Glutamatergic neuron (in vitro differentiated cells): Measurements from ENCODE around the gene NPNT. TPM values are rescaled to one million over a fixed set of nuclear protein-coding genes. Genes with fewer than 3 reads are reported as not detected.

ENCODE experiments used
- DNase-seq: peaks from one replicate; pipeline ENCODE4 v3.0.0; 2022
- H3K27ac Mint-ChIP-seq: one replicate; pipeline ENCODE4 v1.8.0; 2020; ENCODE audit warnings: mild to moderate bottlenecking, mixed read lengths, inconsistent platforms; ENCODE audit not compliant: unreplicated experiment
- H3K27me3 Mint-ChIP-seq: one replicate; pipeline ENCODE4 v1.8.0; 2020; ENCODE audit warnings: mild to moderate bottlenecking, moderate library complexity, mixed read lengths, inconsistent platforms; ENCODE audit not compliant: unreplicated experiment
- H3K36me3 Mint-ChIP-seq: one replicate; pipeline ENCODE4 v1.8.0; 2020; ENCODE audit warnings: mild to moderate bottlenecking, mixed read lengths, inconsistent platforms; ENCODE audit not compliant: unreplicated experiment
- H3K4me1 Mint-ChIP-seq: one replicate; pipeline ENCODE4 v1.8.0; 2020; ENCODE audit warnings: mild to moderate bottlenecking, low read depth, mixed read lengths, inconsistent platforms; ENCODE audit not compliant: unreplicated experiment
- H3K4me3 Mint-ChIP-seq: one replicate; pipeline ENCODE4 v1.8.0; 2020; ENCODE audit warnings: mild to moderate bottlenecking, mixed read lengths, inconsistent platforms; ENCODE audit not compliant: unreplicated experiment
- H3K9me3 Mint-ChIP-seq: one replicate; pipeline ENCODE4 v1.8.0; 2020; ENCODE audit warnings: mild to moderate bottlenecking, moderate library complexity, mixed read lengths, inconsistent platforms; ENCODE audit not compliant: unreplicated experiment
- total RNA-seq: library from RNA; stranded (reverse); fragmentation: NEBNext Ultra II Directional; extraction: Animal tissue kit (Norgen Biotek cat#: 25700); gene quantifications from one replicate; pipeline ENCODE4 v1.2.1, GENCODE V29; 2021; ENCODE audit not compliant: unreplicated experiment
- TF ChIP-seq, protein P1 (sequence below): fragments of 200-600 bp; sonication (generic); IDR thresholded peaks from one replicate; pipeline ENCODE4 v1.5.0; 2021; ENCODE audit not compliant: partially characterized antibody, unreplicated experiment

Gene NPNT
- total RNA-seq, 1 donor from 2014 or later: not detected

DNA sequence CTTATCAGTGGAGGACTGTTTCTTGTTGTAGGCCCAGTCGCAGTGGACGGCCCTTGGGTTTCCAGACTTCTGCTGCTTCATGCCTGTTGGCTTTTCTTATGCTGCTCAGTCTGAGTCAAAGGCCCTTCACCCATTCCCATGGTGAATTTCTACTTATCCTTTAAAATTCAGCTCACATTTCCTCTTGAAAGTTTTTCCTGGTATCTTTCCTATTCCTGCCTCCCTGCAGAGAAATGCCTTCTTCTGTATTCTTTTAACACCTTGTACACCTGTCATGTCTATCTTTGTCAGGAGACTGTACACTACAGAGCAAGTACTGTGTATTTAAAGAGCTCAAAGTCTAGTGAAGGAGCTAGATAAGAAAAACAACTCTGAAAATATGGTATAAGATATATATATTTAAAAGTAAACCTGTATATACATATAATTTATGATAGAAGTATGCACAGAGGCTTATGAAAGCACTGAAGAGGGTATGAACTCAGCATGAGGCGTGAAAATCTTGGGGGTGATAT lies 22.0 kb downstream of the NPNT start:
- TF ChIP-seq, protein P1, sequence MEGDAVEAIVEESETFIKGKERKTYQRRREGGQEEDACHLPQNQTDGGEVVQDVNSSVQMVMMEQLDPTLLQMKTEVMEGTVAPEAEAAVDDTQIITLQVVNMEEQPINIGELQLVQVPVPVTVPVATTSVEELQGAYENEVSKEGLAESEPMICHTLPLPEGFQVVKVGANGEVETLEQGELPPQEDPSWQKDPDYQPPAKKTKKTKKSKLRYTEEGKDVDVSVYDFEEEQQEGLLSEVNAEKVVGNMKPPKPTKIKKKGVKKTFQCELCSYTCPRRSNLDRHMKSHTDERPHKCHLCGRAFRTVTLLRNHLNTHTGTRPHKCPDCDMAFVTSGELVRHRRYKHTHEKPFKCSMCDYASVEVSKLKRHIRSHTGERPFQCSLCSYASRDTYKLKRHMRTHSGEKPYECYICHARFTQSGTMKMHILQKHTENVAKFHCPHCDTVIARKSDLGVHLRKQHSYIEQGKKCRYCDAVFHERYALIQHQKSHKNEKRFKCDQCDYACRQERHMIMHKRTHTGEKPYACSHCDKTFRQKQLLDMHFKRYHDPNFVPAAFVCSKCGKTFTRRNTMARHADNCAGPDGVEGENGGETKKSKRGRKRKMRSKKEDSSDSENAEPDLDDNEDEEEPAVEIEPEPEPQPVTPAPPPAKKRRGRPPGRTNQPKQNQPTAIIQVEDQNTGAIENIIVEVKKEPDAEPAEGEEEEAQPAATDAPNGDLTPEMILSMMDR: no peak
- Mint-ChIP-seq H3K4me1 (peaks cover 8% of the 10 kb centered on the region), H3K36me3 (no peaks in the 10 kb centered on the region), H3K4me3 (no peak overlapping the region), H3K27ac (no peak overlapping the region), H3K27me3 (no peaks in the 10 kb centered on the region), H3K9me3 (no peaks in the 10 kb centered on the region)
- DNase-seq: no peak

DNA sequence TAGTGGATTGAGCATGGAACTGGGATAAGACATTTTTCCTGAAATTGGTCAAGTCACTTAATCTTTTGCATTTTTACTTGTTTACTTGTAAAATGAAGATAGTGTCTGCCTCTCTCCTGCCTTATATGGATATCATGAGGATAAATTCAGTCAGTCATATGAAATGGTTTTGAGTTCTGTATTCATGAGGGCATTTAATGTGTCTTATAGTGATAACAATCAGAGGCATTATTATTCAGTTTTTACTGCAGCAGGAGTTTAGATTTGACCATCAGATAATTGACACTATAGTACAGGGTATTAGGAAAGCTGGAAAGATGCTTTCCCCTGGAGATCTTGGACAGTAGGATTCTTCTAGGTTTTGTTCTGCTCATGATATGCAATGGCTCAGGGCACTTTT lies 26.0 kb downstream of the NPNT start:
- H3K4me1 Mint-ChIP-seq: peaks cover 7% of the 10 kb centered on the region
- H3K36me3 Mint-ChIP-seq: no peaks in the 10 kb centered on the region
- TF ChIP-seq, protein P1: no peak
- H3K27me3 Mint-ChIP-seq: no peaks in the 10 kb centered on the region
- H3K9me3 Mint-ChIP-seq: no peaks in the 10 kb centered on the region
- no peak overlapping the region for H3K27ac Mint-ChIP-seq
- DNase-seq: no peak
- H3K4me3 Mint-ChIP-seq: no peak overlapping the region

DNA sequence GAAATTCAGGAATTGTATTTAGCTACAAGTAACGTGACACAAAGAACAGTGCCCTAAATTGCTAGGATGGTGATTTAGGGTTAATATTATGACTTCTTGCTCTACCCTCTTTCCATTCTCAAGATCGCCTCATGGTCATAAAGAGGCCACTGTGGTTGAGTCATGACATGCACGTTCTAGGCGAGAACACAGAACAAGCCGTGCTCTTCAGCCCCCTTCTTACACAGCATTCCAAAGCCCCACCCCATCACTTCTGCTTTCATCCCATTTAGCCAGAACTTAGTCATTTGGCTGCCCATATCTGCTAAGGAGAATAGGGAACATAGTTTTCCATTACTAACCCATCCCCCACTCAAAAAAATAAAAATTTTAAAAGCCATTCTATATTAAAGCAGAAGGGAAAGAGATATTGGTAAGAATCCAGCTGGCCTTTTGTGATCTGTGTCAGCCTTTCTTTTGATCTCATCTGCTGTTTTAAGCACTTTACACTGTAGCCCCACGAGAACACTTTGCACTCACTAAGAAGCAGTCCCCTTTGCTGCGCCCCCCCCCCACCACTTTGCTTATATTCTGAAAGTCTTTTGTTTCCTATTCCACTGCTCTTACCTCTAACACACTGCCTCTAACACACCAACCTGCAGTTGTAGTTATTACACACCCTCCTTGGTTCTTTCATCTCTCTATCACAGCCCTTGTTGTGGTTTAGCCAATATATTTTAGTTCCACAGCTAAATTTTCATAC lies 28.4 kb downstream of the NPNT start:
- TF ChIP-seq, protein P1: no peak
- Mint-ChIP-seq H3K4me1 (peaks cover 7% of the 10 kb centered on the region), H3K36me3 (no peaks in the 10 kb centered on the region), H3K27ac (peak overlapping the region; percentile 86), H3K4me3 (peak overlapping the region; percentile 55), H3K9me3 (no peaks in the 10 kb centered on the region), H3K27me3 (no peaks in the 10 kb centered on the region)
- DNase-seq: peak; percentile 31

DNA sequence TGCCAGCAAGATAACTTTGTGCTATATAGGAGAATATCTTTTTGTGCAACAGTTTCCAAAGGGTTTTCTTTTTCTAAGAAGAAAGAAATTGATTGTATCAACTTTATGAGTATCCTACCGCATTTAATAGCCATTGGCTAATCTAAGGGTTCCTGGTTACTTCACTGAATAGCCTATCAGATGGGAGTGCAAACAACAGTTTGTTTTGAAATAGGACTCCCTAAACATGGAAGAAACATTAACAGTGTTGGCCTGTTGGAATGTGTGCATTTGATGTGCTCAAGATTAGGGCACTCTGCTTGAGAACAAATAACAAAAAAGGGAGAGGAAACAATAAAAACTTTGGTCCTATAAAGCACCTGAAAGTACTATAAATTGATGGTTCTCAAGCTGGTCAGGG lies 29.1 kb downstream of the NPNT start:
- peaks cover 7% of the 10 kb centered on the region for H3K4me1 Mint-ChIP-seq
- no peak overlapping the region for H3K4me3 Mint-ChIP-seq
- H3K36me3 Mint-ChIP-seq: no peaks in the 10 kb centered on the region
- no peak overlapping the region for H3K27ac Mint-ChIP-seq
- no peaks in the 10 kb centered on the region for H3K27me3 Mint-ChIP-seq
- DNase-seq: no peak
- no peaks in the 10 kb centered on the region for H3K9me3 Mint-ChIP-seq
- TF ChIP-seq, protein P1: no peak

DNA sequence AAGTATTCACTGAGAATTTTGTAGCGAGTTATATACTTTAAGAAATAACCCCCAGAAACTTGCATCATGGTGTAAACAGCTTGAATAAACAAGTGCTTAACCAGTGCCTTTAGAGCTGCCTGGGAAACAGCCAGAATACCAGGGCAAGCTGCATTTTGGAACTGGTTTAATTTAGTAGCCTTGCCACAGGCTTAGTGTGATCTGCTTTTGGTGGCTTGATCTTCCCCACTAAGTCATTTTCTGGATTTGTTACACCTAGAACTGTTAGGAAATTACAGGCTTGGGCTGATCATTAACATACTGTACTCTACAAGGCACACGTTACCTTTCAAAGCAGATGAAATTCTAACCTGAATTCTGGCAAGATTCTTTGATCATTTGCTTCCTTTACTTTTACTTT lies 35.4 kb downstream of the NPNT start:
- DNase-seq: no peak
- H3K36me3 Mint-ChIP-seq: no peaks in the 10 kb centered on the region
- TF ChIP-seq, protein P1: no peak
- H3K4me1 Mint-ChIP-seq: peaks cover 6% of the 10 kb centered on the region
- no peaks in the 10 kb centered on the region for H3K9me3 Mint-ChIP-seq
- H3K4me3 Mint-ChIP-seq: no peak overlapping the region
- no peak overlapping the region for H3K27ac Mint-ChIP-seq
- no peaks in the 10 kb centered on the region for H3K27me3 Mint-ChIP-seq
